Keratinocyte (primary cell): ENCODE measurements around the gene OR1F1. TPM values are rescaled to one million over a fixed set of nuclear protein-coding genes. Genes with fewer than 3 reads are reported as not detected.
"Not testable (repeated sequence)": the region's sequence is repeated elsewhere in the genome, so short reads cannot be mapped to it uniquely, and the experiment has no call there.

ENCODE experiments used
- DNase-seq: peaks from one replicate; pipeline ENCODE4 v3.0.0-alpha.2; 2011; ENCODE audit warnings: low read depth, missing footprints, low spot score
- FAIRE-seq: peaks from 2 replicates; lab custom pipeline; 2011; peaks lifted over from hg19 to GRCh38; lab: Jason Lieb, UNC
- H2AFZ ChIP-seq: 2 replicates; pipeline ENCODE4 v1.6.0; 2012; ENCODE audit warnings: low read length, control low read depth, inconsistent platforms; ENCODE audit not compliant: control insufficient read depth
- H3K27ac ChIP-seq: 2 replicates; pipeline ENCODE4 v1.5.1; 2011; ENCODE audit warnings: low read length; ENCODE audit not compliant: control insufficient read depth, insufficient read depth
- H3K27me3 ChIP-seq: 3 replicates; pipeline ENCODE4 v1.6.0; 2011; ENCODE audit warnings: low read length; ENCODE audit not compliant: control insufficient read depth, insufficient read depth; ENCODE audit errors: extremely low read depth
- H3K36me3 ChIP-seq, 2 experiments: 2 replicates in 1 of 2; 3 replicates in 1 of 2; pipeline ENCODE4 v1.5.1; 2011; ENCODE audit warnings: low read length in 2 of 2, mild to moderate bottlenecking in 1 of 2; ENCODE audit not compliant: control insufficient read depth in 2 of 2, insufficient read depth in 2 of 2; ENCODE audit errors: extremely low read depth in 1 of 2
- H3K4me1 ChIP-seq: 3 replicates; pipeline ENCODE4 v1.5.1; 2011; ENCODE audit warnings: low read length; ENCODE audit not compliant: control insufficient read depth, insufficient read depth; ENCODE audit errors: extremely low read depth
- H3K4me2 ChIP-seq: 3 replicates; pipeline ENCODE4 v1.6.0; 2011; ENCODE audit warnings: low read depth, low read length; ENCODE audit not compliant: control insufficient read depth, insufficient read depth; ENCODE audit errors: extremely low read depth
- H3K4me3 ChIP-seq, 3 experiments: fragments of 200-600 bp in 1 of 3; sonication (generic) in 1 of 3; 2 replicates in 2 of 3; 3 replicates in 1 of 3; pipeline ENCODE4 v1.5.1; 2011 to 2016; ENCODE audit warnings: low read length in 3 of 3, mild to moderate bottlenecking in 3 of 3, control low read depth in 2 of 3, inconsistent platforms in 1 of 3, low read depth in 1 of 3, mixed read lengths in 1 of 3, mixed run types in 1 of 3, moderate library complexity in 1 of 3; ENCODE audit not compliant: control insufficient read depth in 2 of 3, insufficient read depth in 2 of 3; ENCODE audit errors: extremely low read depth in 1 of 3
- H3K79me2 ChIP-seq: 2 replicates; pipeline ENCODE4 v1.6.0; 2012; ENCODE audit warnings: low read length; ENCODE audit not compliant: control insufficient read depth, insufficient read depth
- H3K9ac ChIP-seq: 3 replicates; pipeline ENCODE4 v1.6.0; 2011; ENCODE audit warnings: low read length; ENCODE audit not compliant: control insufficient read depth, insufficient read depth; ENCODE audit errors: extremely low read depth
- H3K9me1 ChIP-seq: 3 replicates; pipeline ENCODE4 v1.6.0; 2011; ENCODE audit warnings: low read length; ENCODE audit not compliant: control insufficient read depth, insufficient read depth; ENCODE audit errors: extremely low read depth
- H3K9me3 ChIP-seq: 2 replicates; pipeline ENCODE4 v1.5.1; 2012; ENCODE audit warnings: low read depth, low read length; ENCODE audit not compliant: control insufficient read depth
- H4K20me1 ChIP-seq: 3 replicates; pipeline ENCODE4 v1.6.0; 2011; ENCODE audit warnings: low read length; ENCODE audit not compliant: control insufficient read depth, insufficient read depth; ENCODE audit errors: extremely low read depth
- EZH2 ChIP-seq: IDR thresholded peaks from one replicate; pipeline ENCODE4 v1.6.1; 2012; ENCODE audit warnings: inconsistent platforms, mild to moderate bottlenecking, low read length, moderate library complexity
- dilution Hi-C: fragments of 300-500 bp; cut with MboI; formaldehyde crosslinking; loops from one replicate; pipeline ENCODE4 v1.7.0; 2020; ENCODE audit warnings: low sequenced_read_pairs; ENCODE audit not compliant: extremely low pct_ligation_motif_present
- polyA plus RNA-seq, 5 experiments: library from polyadenylated mRNA; depleted of rRNA in 3 of 5; stranded (reverse) in 3 of 5; stranded (forward) in 1 of 5; unstranded in 1 of 5; fragments of >200 nt; gene quantifications; 1 replicate in 1 of 5; 2 replicates in 3 of 5; 3 replicates in 1 of 5; pipeline versions ENCODE4 v1.2.1 to v1.2.3, GENCODE V29; 2011 to 2012; ENCODE audit warnings: missing spikeins in 2 of 5, low read depth in 1 of 5, low replicate concordance in 1 of 5
- TF ChIP-seq, protein P1 (sequence below), 3 experiments: IDR thresholded peaks in 1 of 3; conservative IDR thresholded peaks in 1 of 3; optimal IDR thresholded peaks in 1 of 3; 2 replicates in 2 of 3; 3 replicates in 1 of 3; pipeline versions ENCODE3 to v1.5.1; 2011; ENCODE audit warnings: low read length in 3 of 3, mild to moderate bottlenecking in 3 of 3, moderate library complexity in 2 of 3, control low read depth in 1 of 3, inconsistent platforms in 1 of 3; ENCODE audit not compliant: insufficient read depth in 2 of 3; ENCODE audit errors: extremely low read depth in 1 of 3

The OR1F1 gene
- polyA plus RNA-seq, 1 donor (not counting 4 experiments of a cell fraction or from before 2014, with no cell fraction given) = 0.51 TPM

DNA sequence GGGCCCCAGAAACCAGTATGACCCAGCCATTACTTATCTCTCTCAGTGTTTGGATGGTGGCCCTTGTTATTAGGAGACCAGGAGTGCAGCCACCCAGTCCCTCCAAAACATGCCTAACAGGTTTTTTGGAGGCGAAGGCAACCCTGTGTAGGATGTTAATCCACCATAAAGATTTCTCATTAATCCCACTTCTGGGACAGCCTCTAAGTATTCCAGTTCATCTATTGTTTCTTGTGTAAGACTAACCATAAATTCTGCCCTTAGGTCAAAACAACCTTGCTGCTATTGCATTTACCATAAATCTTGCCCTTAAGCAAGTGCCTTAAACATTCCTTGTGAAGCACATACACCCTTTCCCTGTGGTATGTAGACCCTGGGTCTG lies 21.5 kb upstream of the OR1F1 start:
- no peaks in the 10 kb centered on the region for H3K36me3 ChIP-seq
- no peak for FAIRE-seq
- no peaks in the 10 kb centered on the region for H3K27me3 ChIP-seq
- H3K9me1 ChIP-seq = no peaks in the 10 kb centered on the region
- no peak for TF ChIP-seq EZH2
- TF ChIP-seq, protein P1, sequence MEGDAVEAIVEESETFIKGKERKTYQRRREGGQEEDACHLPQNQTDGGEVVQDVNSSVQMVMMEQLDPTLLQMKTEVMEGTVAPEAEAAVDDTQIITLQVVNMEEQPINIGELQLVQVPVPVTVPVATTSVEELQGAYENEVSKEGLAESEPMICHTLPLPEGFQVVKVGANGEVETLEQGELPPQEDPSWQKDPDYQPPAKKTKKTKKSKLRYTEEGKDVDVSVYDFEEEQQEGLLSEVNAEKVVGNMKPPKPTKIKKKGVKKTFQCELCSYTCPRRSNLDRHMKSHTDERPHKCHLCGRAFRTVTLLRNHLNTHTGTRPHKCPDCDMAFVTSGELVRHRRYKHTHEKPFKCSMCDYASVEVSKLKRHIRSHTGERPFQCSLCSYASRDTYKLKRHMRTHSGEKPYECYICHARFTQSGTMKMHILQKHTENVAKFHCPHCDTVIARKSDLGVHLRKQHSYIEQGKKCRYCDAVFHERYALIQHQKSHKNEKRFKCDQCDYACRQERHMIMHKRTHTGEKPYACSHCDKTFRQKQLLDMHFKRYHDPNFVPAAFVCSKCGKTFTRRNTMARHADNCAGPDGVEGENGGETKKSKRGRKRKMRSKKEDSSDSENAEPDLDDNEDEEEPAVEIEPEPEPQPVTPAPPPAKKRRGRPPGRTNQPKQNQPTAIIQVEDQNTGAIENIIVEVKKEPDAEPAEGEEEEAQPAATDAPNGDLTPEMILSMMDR (optimal IDR thresholded peaks at IDR 0.05 in 1 of 3, IDR thresholded peaks at IDR 0.05 in 1 of 3, conservative IDR thresholded peaks at IDR 0.05 in 1 of 3; ENCODE audit: extremely low read depth in 1 of 3, insufficient read depth in 2 of 3, low read length in 3 of 3) = no peak
- H3K9me3 ChIP-seq = no peaks in the 10 kb centered on the region
- H3K4me1 ChIP-seq = peaks cover 2% of the 10 kb centered on the region
- H3K27ac ChIP-seq = no peak overlapping the region
- H4K20me1 ChIP-seq = no peaks in the 10 kb centered on the region
- dilution Hi-C loops = no loop called here
- H3K79me2 ChIP-seq = no peaks in the 10 kb centered on the region
- H3K9ac ChIP-seq = no peak overlapping the region
- H2AFZ ChIP-seq = no peak overlapping the region
- H3K4me3 ChIP-seq = no peak overlapping the region
- no peak overlapping the region for H3K4me2 ChIP-seq
- DNase-seq = no peak

DNA sequence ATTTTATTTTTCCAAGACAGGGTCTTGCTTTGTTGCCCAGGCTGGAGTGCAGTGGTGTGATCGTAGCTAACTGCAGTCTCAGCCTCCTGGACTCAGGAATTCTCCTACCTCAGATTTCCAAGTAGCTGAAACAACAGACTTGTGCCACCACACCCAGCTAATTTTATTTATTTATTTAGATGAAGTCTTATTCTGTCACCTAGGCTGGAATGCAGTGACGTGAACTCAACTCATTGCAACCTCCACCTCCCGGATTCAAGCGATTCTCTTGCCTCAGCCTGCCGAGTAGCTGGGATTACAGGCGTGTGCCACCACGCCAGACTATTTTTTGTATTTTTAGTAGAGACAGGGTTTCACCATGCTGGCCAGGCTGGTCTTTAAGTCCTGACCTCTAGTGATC lies 19.3 kb upstream of the OR1F1 start:
- DNase-seq, H3K27ac ChIP-seq, H3K9me1 ChIP-seq, H3K4me3 ChIP-seq, H3K36me3 ChIP-seq, H3K4me1 ChIP-seq, H3K9ac ChIP-seq, H3K9me3 ChIP-seq, H3K79me2 ChIP-seq, H4K20me1 ChIP-seq, dilution Hi-C loops, H3K4me2 ChIP-seq, H3K27me3 ChIP-seq, H2AFZ ChIP-seq, FAIRE-seq: not testable (repeated sequence)

DNA sequence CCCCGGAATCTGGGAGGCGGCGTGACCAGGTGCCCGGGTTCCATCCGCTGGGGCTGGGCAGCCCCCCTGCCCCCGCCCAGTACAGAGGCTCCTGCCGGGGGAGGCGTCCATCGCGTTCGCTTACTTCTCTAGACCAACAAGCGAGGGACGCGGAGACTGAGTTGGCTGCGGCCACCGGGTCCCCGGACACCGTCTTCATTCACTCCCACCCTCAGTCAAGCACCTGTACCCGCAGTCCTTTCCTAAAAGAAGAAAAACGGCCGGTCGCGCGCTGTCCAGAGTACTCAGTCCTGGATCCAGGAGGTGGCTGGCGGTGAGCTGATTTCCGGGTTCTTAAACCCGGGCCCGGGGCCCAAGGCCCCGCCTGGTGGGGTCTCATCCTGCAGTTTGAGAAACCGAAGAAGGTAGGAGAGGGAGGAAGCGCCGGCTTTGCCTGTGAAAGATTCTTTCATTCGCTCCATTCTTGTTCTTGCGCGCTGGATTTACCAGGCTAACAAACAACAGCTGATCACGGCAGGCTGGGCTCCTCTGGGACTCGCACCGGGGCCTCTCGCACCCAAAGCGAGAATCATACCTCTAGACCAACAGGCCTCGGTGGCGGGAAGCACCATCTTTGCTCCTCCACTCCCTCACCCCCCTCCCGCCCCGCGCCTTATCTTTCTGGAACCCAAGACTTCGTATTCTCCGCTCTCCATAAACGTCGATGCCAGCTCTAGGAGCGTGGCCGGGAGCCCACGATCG lies 17.4 kb upstream of the OR1F1 start:
- FAIRE-seq = no peak
- TF ChIP-seq, protein P1 (optimal IDR thresholded peaks at IDR 0.05 in 1 of 3, IDR thresholded peaks at IDR 0.05 in 1 of 3, conservative IDR thresholded peaks at IDR 0.05 in 1 of 3; ENCODE audit: extremely low read depth in 1 of 3, insufficient read depth in 2 of 3, low read length in 3 of 3) = no peak
- TF ChIP-seq EZH2 = no peak
- peak overlapping the region; percentile 15 for H2AFZ ChIP-seq
- H3K9me3 ChIP-seq = no peaks in the 10 kb centered on the region
- no peaks in the 10 kb centered on the region for H4K20me1 ChIP-seq
- H3K36me3 ChIP-seq = no peaks in the 10 kb centered on the region
- peak overlapping the region in 2 of 3 experiments; percentile 48 to 71 for H3K4me3 ChIP-seq
- H3K27ac ChIP-seq = no peak overlapping the region
- no peaks in the 10 kb centered on the region for H3K9me1 ChIP-seq
- dilution Hi-C loops = no loop called here
- peaks cover 19% of the 10 kb centered on the region for H3K4me1 ChIP-seq
- H3K79me2 ChIP-seq = no peaks in the 10 kb centered on the region
- H3K27me3 ChIP-seq = no peaks in the 10 kb centered on the region
- no peak for DNase-seq
- peak overlapping the region; percentile 66 for H3K4me2 ChIP-seq
- H3K9ac ChIP-seq = no peak overlapping the region
